HG03354 (cell line): Measurements from ENCODE around the gene ZNF165.
"Not testable (repeated sequence)": the region's sequence is repeated elsewhere in the genome, so short reads cannot be mapped to it uniquely, and the experiment has no call there.

Experiments used
- ATAC-seq: cut with Tn5 transposase; IDR thresholded peaks from one replicate; pipeline ENCODE4 v1.9.1; 2021; ENCODE audit warnings: mild to moderate bottlenecking; ENCODE audit not compliant: unreplicated experiment, poor library complexity, severe bottlenecking

ZNF165 gene

GRCh38 chr6:28117386-28118050, 37.1 kb downstream of the ZNF165 start:
- ATAC-seq: no peak

- ATAC-seq: no peak
These were observed 37.8 kb downstream of the ZNF165 start for GRCh38 chr6:28118217-28118616.

- no peak for ATAC-seq
These were observed 41.5 kb downstream of the ZNF165 start for GRCh38 chr6:28121876-28122275.

GRCh38 chr6:28122283-28122682, 41.9 kb downstream of the ZNF165 start:
- not testable (repeated sequence) for ATAC-seq

- ATAC-seq: peak; percentile 96
These were observed 44.1 kb downstream of the ZNF165 start, which contains the start of gene ZSCAN16 for GRCh38 chr6:28124350-28124970. Gene ZSCAN16, plus strand, starts transcription at chr6:28124609. Its CDS starts 835 bp downstream, at chr6:28125444.

GRCh38 chr6:28124971-28125353, 44.6 kb downstream of the ZNF165 start:
- peak; percentile 23 for ATAC-seq

GRCh38 chr6:28125401-28125800, 45.0 kb downstream of the ZNF165 start:
- ATAC-seq: no peak

GRCh38 chr6:28134015-28134414, 53.6 kb downstream of the ZNF165 start:
- ATAC-seq: no peak

GRCh38 chr6:28134716-28135115, 54.3 kb downstream of the ZNF165 start:
- ATAC-seq: no peak

GRCh38 chr6:28135393-28135792, 55.0 kb downstream of the ZNF165 start:
- no peak for ATAC-seq

GRCh38 chr6:28136585-28137504, 56.5 kb downstream of the ZNF165 start:
- ATAC-seq: peak; percentile 59

GRCh38 chr6:28137505-28137981, 57.2 kb downstream of the ZNF165 start:
- peak; percentile 39 for ATAC-seq
